ENCODE results near the gene SLC22A12.

The SLC22A12 gene

DNA sequence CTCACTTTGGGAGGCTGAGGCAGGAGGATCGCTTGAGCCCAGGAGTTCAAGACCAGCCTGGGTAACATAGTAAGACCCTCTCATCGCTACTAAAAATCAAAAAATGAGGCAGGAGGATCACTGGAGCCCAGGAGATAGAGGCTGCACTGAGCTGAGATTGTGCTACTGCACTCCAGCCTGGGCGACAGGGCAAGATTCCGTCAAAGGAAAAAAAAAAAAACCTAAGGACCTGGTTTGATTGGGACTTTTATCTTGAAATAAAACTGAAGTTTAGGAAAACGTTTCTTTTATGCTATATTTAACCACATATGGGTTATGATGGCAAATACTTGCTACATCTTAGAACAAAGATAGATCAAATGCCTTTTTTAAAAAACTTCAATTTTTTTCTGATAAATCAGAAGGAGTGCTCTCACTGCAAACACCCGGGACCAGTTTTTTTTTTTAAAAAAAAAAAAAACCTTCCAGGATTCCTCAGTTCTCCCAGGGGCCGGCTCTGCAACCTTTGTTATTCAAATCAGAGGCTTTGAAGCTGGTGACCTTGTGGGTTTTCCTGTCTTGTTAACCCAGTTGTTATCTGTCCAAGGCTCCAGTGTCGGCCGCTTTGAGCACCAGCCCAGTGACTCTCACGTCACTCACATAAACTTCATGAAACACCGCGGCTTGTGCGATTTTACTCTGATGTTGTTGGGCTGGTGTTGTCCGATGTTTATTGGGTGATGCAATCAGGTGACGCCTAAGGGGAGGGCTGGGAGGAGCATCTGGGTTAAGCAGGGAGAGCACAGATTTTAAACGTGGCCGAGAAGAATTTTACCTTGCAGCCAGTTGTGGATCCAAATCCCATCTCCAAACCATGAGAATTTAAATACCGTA lies 24.7 kb upstream of the SLC22A12 start:
- Histone ChIP-seq H3K4me3 (ENCODE audit: low read length) (no peak overlapping the region), H3K9ac (ENCODE audit: low read length) (no peak overlapping the region), H3K36me3 (ENCODE audit: control insufficient read depth, insufficient read depth, low read length) (no peaks in the 10 kb centered on the region), H3K9me3 (ENCODE audit: control insufficient read depth, low read length) (no peaks in the 10 kb centered on the region), H3K4me1 (ENCODE audit: control insufficient read depth, insufficient read depth, low read length) (no peaks in the 10 kb centered on the region), H3K27me3 (ENCODE audit: control insufficient read depth, insufficient read depth, low read length) (no peaks in the 10 kb centered on the region)

DNA sequence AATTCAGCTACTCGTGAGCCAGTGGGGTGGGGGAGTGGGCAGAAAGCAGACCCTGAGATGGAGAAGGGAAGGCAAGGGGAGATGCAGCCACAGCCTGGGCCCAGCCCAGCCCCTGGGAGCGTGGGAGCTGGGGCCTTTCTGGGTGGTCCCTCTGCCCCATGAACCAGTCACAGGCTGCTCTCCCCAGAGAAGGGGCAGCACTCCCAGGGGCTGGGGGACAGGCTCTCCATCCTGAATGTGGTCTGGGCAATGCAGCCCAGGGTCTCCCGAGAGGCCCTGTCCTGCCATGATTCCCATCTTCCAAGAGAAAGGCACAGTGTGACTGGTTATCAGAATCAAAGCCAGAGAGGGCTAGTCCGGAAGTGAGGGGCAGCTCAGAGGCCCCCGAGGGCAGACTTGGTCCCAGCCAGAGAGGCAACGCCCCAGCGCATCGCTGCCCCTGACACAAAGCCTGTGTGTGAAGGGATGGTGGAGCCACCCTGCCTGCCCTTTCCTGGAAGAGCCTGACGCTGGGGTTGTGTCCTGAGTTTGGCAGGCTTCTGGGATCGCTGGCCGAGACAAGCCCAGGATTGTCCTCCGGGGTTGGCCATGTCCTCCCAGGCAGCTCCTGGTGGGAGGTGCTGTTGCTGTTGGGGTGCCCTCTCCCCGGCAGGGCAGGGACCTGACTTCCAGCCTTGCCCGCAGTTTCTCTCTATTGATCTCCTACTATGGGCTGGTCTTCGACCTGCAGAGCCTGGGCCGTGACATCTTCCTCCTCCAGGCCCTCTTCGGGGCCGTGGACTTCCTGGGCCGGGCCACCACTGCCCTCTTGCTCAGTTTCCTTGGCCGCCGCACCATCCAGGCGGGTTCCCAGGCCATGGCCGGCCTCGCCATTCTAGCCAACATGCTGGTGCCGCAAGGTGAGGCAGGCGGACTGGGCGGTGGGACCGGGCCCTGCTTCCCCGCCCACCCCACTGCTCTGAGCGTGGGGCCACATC lies 23.8 kb upstream of the SLC22A12 start:
- H3K27me3 ChIP-seq (ENCODE audit: control insufficient read depth, insufficient read depth, low read length), result no peaks in the 10 kb centered on the region
- no peaks in the 10 kb centered on the region for H3K4me1 ChIP-seq (ENCODE audit: control insufficient read depth, insufficient read depth, low read length)
- H3K4me3 ChIP-seq (ENCODE audit: low read length), result no peak overlapping the region
- no peaks in the 10 kb centered on the region for H3K9me3 ChIP-seq (ENCODE audit: control insufficient read depth, low read length)
- no peak overlapping the region for H3K9ac ChIP-seq (ENCODE audit: low read length)
- H3K36me3 ChIP-seq (ENCODE audit: control insufficient read depth, insufficient read depth, low read length), result no peaks in the 10 kb centered on the region

DNA sequence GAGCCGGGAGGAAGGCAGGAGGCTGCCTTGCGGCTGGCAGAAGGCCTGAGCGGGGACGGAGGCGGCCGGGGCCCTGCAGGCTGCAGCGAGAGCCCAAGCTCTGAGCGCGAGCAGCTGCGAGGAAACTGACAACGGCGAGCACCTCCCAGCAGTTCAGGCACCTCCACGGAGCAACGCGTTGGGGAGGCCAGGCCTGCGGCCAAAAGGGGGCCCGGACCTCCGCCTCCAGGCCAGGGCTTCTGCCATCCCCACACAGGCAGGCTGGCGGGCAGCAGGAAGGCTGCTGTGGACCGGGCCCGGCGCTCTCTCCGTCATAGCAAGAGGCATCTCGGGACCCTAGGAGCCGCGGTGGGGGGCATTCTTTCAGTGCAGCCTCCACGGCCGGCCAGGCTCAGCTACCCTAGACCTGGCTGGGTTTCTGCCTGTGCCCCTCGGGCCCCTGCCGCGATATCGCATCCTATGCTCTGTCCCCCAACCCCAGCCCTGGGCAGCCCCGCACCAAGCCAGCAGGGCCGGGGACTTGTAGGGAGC lies 22.9 kb upstream of the SLC22A12 start:
- H3K4me1 ChIP-seq (ENCODE audit: control insufficient read depth, insufficient read depth, low read length), result no peaks in the 10 kb centered on the region
- H3K4me3 ChIP-seq (ENCODE audit: low read length), result no peak overlapping the region
- H3K36me3 ChIP-seq (ENCODE audit: control insufficient read depth, insufficient read depth, low read length), result no peaks in the 10 kb centered on the region
- no peaks in the 10 kb centered on the region for H3K27me3 ChIP-seq (ENCODE audit: control insufficient read depth, insufficient read depth, low read length)
- no peaks in the 10 kb centered on the region for H3K9me3 ChIP-seq (ENCODE audit: control insufficient read depth, low read length)
- no peak overlapping the region for H3K9ac ChIP-seq (ENCODE audit: low read length)

DNA sequence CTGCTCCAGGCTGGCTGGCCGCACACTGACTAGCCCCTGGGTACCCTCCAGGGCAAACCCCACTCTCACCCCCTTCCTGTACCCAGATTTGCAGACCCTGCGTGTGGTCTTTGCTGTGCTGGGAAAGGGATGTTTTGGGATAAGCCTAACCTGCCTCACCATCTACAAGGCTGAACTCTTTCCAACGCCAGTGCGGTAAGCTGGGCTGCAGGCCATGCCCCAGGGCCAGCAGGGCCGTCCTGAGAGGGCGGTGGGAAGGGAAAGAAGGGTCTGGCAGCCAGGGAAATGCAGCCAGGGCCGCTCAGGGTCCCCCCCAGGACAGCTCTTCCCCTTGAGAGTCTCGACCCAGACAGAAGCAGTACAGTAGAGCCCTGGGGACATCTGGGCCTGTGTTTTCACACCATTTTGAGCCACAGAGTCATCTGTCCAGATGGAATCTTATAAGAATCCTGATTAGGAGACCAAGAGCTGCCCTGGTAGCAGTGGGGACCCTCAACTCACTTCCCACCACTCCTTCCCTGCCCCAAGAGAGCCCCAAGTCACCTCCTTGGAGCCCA lies 22.4 kb upstream of the SLC22A12 start:
- Histone ChIP-seq H3K36me3 (ENCODE audit: control insufficient read depth, insufficient read depth, low read length) (no peaks in the 10 kb centered on the region), H3K4me3 (ENCODE audit: low read length) (no peak overlapping the region), H3K4me1 (ENCODE audit: control insufficient read depth, insufficient read depth, low read length) (no peaks in the 10 kb centered on the region), H3K9ac (ENCODE audit: low read length) (no peak overlapping the region), H3K9me3 (ENCODE audit: control insufficient read depth, low read length) (no peaks in the 10 kb centered on the region), H3K27me3 (ENCODE audit: control insufficient read depth, insufficient read depth, low read length) (no peaks in the 10 kb centered on the region)

DNA sequence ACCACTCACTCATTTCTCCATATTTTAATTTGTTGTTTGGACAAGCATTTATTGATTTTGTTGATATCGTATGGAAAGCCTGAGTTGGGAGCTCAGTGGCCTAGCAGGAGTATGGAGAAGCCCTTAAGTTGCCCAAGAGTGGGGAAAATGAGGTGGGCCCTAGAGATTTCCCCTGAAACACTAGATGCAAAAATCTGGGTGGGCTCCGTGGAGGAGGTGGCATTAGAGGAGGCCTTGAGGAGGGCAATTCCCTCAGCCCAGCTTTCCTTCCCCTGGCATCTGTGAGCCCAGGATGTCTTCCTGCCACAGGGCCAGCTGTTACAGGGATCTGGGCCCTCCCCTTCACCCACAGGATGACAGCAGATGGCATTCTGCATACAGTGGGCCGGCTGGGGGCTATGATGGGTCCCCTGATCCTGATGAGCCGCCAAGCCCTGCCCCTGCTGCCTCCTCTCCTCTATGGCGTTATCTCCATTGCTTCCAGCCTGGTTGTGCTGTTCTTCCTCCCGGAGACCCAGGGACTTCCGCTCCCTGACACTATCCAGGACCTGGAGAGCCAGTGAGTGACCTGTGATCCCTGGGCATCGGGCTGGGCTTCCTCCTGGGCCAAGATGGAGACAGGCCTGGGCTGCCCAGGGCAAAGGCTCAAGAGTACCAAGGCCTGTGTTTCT lies 21.6 kb upstream of the SLC22A12 start:
- no peak overlapping the region for H3K9ac ChIP-seq (ENCODE audit: low read length)
- H3K9me3 ChIP-seq (ENCODE audit: control insufficient read depth, low read length), result no peaks in the 10 kb centered on the region
- H3K4me1 ChIP-seq (ENCODE audit: control insufficient read depth, insufficient read depth, low read length), result no peaks in the 10 kb centered on the region
- no peaks in the 10 kb centered on the region for H3K27me3 ChIP-seq (ENCODE audit: control insufficient read depth, insufficient read depth, low read length)
- H3K4me3 ChIP-seq (ENCODE audit: low read length), result no peak overlapping the region
- H3K36me3 ChIP-seq (ENCODE audit: control insufficient read depth, insufficient read depth, low read length), result no peaks in the 10 kb centered on the region

DNA sequence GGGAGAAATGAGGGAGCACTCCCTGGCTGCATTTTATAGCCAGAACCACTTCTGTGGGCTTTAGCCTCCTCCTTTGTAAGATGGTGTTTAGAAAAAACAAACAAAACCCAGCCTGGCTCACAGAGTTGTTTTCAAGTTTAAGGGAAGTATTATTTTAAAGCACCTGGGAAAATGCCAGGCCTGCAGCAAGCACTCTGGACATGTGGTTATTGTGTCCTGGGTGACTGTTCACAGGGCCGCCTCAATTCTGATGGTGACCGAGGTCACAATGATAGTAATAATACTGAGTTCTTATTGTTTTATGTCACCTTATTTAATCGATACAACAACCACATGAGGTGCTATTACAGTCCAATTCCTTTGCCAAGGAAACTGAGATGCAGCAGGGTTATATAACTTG lies 20.7 kb upstream of the SLC22A12 start:
- no peak overlapping the region for H3K4me3 ChIP-seq (ENCODE audit: low read length)
- H3K9ac ChIP-seq (ENCODE audit: low read length), result no peak overlapping the region
- H3K4me1 ChIP-seq (ENCODE audit: control insufficient read depth, insufficient read depth, low read length), result no peaks in the 10 kb centered on the region
- no peaks in the 10 kb centered on the region for H3K36me3 ChIP-seq (ENCODE audit: control insufficient read depth, insufficient read depth, low read length)
- H3K9me3 ChIP-seq (ENCODE audit: control insufficient read depth, low read length), result no peaks in the 10 kb centered on the region
- no peaks in the 10 kb centered on the region for H3K27me3 ChIP-seq (ENCODE audit: control insufficient read depth, insufficient read depth, low read length)

DNA sequence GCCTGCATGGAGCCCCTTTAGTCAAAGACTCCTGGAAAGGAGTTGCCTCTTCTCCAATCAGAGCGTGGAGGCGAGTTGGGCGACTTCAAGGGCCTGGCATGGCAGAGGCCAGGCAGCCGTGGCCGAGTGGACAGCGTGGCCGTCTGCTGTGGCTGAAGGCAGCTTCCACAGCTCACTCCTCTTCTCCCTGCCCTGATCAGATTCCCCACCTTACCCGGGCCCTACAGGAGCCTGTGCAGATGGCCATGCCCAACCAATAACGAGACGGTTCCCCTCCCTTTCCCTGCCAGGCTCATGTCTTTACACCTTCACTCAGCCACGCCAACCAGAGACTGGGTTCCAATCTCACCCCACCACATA lies 20.0 kb upstream of the SLC22A12 start:
- no peaks in the 10 kb centered on the region for H3K27me3 ChIP-seq (ENCODE audit: control insufficient read depth, insufficient read depth, low read length)
- H3K4me1 ChIP-seq (ENCODE audit: control insufficient read depth, insufficient read depth, low read length), result no peaks in the 10 kb centered on the region
- H3K9me3 ChIP-seq (ENCODE audit: control insufficient read depth, low read length), result no peaks in the 10 kb centered on the region
- H3K9ac ChIP-seq (ENCODE audit: low read length), result no peak overlapping the region
- no peak overlapping the region for H3K4me3 ChIP-seq (ENCODE audit: low read length)
- H3K36me3 ChIP-seq (ENCODE audit: control insufficient read depth, insufficient read depth, low read length), result no peaks in the 10 kb centered on the region

DNA sequence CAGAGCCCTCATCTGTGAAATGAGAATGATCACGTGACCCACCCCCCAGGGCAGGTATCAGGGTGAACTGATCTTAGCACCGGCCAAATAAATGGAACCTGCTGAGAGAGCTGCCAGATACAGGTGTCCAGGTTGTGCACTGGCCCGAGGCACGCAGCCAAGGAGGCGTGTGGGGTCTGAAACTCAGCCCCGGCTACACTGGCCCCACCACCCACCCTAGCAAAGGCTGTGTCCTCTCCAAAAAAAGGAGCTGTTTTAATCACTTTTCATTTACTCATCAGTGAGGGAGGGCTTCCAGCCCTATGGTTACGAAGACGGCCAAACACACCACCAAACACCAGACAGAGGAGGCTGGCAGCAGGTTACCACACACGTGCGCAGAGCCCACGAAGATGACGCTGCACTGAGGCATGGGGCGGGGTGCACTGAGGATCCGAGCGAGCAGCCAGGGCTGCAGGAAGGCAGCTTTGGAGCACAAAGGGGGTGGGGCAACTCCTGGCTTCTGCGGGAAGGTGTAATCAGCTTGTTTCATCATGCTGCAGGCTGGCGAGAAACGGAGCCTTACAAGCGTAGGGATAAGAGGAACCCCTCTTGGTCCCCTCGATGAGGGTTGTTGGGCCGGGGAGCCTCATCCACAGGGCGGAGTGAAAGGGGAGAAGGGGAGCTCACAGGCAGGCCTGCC lies 19.5 kb upstream of the SLC22A12 start:
- Histone ChIP-seq H3K4me3 (ENCODE audit: low read length) (no peak overlapping the region), H3K36me3 (ENCODE audit: control insufficient read depth, insufficient read depth, low read length) (no peaks in the 10 kb centered on the region), H3K9ac (ENCODE audit: low read length) (no peak overlapping the region), H3K4me1 (ENCODE audit: control insufficient read depth, insufficient read depth, low read length) (no peaks in the 10 kb centered on the region), H3K27me3 (ENCODE audit: control insufficient read depth, insufficient read depth, low read length) (no peaks in the 10 kb centered on the region), H3K9me3 (ENCODE audit: control insufficient read depth, low read length) (no peaks in the 10 kb centered on the region)

DNA sequence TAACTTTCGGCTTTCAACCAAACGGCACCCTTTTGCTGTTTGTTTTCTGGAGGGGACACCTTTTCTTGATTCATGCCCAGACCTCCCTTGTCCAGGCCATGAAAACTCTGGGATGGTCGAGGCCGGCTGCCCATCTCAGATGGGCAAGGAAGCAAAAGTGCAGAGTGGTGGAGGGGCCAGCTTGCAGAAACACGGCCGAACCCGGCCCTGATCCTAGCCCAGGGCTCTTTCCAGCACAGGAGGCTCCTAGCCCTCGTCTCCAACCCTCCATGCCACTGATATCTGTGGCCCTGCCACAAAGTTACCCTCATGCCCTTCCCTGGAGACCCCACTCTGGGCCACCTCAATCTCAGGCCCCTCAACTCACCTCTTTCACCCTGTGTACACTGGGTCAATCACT lies 18.9 kb upstream of the SLC22A12 start:
- no peaks in the 10 kb centered on the region for H3K9me3 ChIP-seq (ENCODE audit: control insufficient read depth, low read length)
- no peaks in the 10 kb centered on the region for H3K4me1 ChIP-seq (ENCODE audit: control insufficient read depth, insufficient read depth, low read length)
- no peak overlapping the region for H3K9ac ChIP-seq (ENCODE audit: low read length)
- no peaks in the 10 kb centered on the region for H3K36me3 ChIP-seq (ENCODE audit: control insufficient read depth, insufficient read depth, low read length)
- no peak overlapping the region for H3K4me3 ChIP-seq (ENCODE audit: low read length)
- H3K27me3 ChIP-seq (ENCODE audit: control insufficient read depth, insufficient read depth, low read length), result no peaks in the 10 kb centered on the region

DNA sequence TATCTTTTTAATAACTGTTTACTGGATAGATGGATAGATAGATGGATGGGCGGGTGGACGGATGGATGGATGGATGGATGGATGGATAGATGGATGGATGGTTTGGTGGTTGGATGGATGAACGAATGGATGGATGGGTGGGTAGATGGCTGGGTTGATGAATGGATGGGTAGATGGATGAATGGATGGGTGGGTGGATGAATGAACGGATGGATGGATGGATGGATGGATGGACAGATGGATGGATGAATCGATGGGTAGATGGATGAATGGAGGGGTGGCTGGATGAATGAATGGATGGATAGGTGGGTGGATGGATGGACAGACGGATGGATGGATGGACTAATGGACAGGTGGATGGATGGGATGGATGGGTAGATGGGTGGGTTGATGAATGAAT lies 13.8 kb upstream of the SLC22A12 start:
- peaks cover 2% of the 10 kb centered on the region for H3K27me3 ChIP-seq (ENCODE audit: control insufficient read depth, insufficient read depth, low read length)
- no peaks in the 10 kb centered on the region for H3K36me3 ChIP-seq (ENCODE audit: control insufficient read depth, insufficient read depth, low read length)
- no peaks in the 10 kb centered on the region for H3K4me1 ChIP-seq (ENCODE audit: control insufficient read depth, insufficient read depth, low read length)
- no peak overlapping the region for H3K4me3 ChIP-seq (ENCODE audit: low read length)
- no peaks in the 10 kb centered on the region for H3K9me3 ChIP-seq (ENCODE audit: control insufficient read depth, low read length)
- H3K9ac ChIP-seq (ENCODE audit: low read length), result no peak overlapping the region

DNA sequence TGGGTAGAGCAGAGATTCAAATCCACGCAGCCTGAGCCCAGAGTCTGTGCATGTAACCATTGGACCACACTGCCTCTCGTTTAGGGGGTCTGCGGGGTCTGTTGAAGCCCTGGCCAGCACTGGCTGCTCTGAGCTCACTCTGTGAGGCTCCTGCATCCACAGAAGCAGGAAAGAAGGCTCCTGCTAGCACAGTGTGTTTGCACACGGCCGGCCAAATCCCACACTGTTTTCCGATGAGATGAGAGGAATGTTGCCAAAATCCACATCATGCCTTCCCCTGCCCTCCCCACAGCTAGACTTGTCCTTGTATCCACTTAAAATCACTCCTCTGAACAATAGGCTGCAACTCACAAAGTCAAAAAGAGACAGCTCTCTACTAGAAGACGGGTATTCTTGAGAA lies 10.6 kb upstream of the SLC22A12 start:
- H3K9me3 ChIP-seq (ENCODE audit: control insufficient read depth, low read length), result no peaks in the 10 kb centered on the region
- no peaks in the 10 kb centered on the region for H3K36me3 ChIP-seq (ENCODE audit: control insufficient read depth, insufficient read depth, low read length)
- H3K27me3 ChIP-seq (ENCODE audit: control insufficient read depth, insufficient read depth, low read length), result peaks cover 5% of the 10 kb centered on the region
- no peak overlapping the region for H3K9ac ChIP-seq (ENCODE audit: low read length)
- H3K4me1 ChIP-seq (ENCODE audit: control insufficient read depth, insufficient read depth, low read length), result no peaks in the 10 kb centered on the region
- H3K4me3 ChIP-seq (ENCODE audit: low read length), result no peak overlapping the region

All from mucosa of stomach (tissue), 1 donor.